ENCODE data around the gene COG2.

DNA sequence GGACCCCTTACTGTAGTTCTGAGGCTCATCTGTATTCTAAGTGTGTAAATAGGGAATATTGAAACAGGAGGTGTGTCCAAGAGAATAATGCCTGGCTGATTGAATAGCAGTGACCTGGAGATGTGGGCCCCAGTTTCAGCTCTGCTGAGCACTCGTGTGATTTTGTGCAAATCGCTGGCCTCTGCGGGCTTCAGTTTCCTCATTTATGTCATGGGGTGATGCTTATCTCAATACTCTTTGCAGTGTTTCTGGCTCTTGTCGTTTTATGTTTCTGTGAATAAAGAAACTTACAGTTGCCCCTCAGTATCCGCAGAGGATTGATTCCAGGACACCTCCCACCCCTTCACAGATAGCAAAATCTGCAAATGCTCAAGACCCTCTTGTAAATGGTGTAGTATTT, 5.0 kb downstream of the COG2 start:
- TF ChIP-seq, protein P1, sequence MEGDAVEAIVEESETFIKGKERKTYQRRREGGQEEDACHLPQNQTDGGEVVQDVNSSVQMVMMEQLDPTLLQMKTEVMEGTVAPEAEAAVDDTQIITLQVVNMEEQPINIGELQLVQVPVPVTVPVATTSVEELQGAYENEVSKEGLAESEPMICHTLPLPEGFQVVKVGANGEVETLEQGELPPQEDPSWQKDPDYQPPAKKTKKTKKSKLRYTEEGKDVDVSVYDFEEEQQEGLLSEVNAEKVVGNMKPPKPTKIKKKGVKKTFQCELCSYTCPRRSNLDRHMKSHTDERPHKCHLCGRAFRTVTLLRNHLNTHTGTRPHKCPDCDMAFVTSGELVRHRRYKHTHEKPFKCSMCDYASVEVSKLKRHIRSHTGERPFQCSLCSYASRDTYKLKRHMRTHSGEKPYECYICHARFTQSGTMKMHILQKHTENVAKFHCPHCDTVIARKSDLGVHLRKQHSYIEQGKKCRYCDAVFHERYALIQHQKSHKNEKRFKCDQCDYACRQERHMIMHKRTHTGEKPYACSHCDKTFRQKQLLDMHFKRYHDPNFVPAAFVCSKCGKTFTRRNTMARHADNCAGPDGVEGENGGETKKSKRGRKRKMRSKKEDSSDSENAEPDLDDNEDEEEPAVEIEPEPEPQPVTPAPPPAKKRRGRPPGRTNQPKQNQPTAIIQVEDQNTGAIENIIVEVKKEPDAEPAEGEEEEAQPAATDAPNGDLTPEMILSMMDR (IDR thresholded peaks at IDR 0.05) = no peak
- no peak for TF ChIP-seq POLR2A (IDR thresholded peaks at IDR 0.05)
